HEK293T (cell line): ENCODE results near the gene SYTL5.

Experiments
- CTCF ChIA-PET: fragments of 350-600 bp; formaldehyde crosslinking; extraction: SDS; loops from one replicate; lab custom pipeline; 2021; ENCODE audit warnings: antibody characterized with exemption, inconsistent platforms; lab: Yijun Ruan, JAX
- POLR2A ChIA-PET: fragments of 350-600 bp; formaldehyde crosslinking; extraction: SDS; loops from one replicate; lab custom pipeline; 2020; ENCODE audit warnings: antibody characterized with exemption, inconsistent platforms; lab: Yijun Ruan, JAX
- DNase-seq: peaks from one replicate; pipeline ENCODE4 v3.0.0; 2012; ENCODE audit warnings: mixed read lengths; ENCODE audit errors: extremely low spot score
- ARNT ChIP-seq: fragments of 450-650 bp; IDR thresholded peaks from 2 replicates; pipeline ENCODE4 v1.6.1; 2017; ENCODE audit warnings: mild to moderate bottlenecking
- BHLHE40 ChIP-seq: fragments of 450-650 bp; IDR thresholded peaks from 2 replicates; pipeline ENCODE4 v1.6.1; 2016; ENCODE audit warnings: mild to moderate bottlenecking, moderate library complexity, borderline replicate concordance
- CTBP1 ChIP-seq: fragments of 450-650 bp; IDR thresholded peaks from 2 replicates; pipeline ENCODE4 v1.6.1; 2016; ENCODE audit warnings: borderline replicate concordance
- ELF4 ChIP-seq: fragments of 450-650 bp; IDR thresholded peaks from 2 replicates; pipeline ENCODE4 v1.6.1; 2017; ENCODE audit warnings: antibody characterized with exemption
- FOXA1 ChIP-seq: fragments of 450-650 bp; IDR thresholded peaks from 2 replicates; pipeline ENCODE4 v1.6.1; 2016; ENCODE audit warnings: mild to moderate bottlenecking
- FOXK2 ChIP-seq: fragments of 450-650 bp; IDR thresholded peaks from 2 replicates; pipeline ENCODE4 v1.6.1; 2016; ENCODE audit warnings: mild to moderate bottlenecking
- FOXM1 ChIP-seq: fragments of 450-650 bp; IDR thresholded peaks from 2 replicates; pipeline ENCODE4 v1.6.1; 2017; ENCODE audit warnings: mild to moderate bottlenecking, borderline replicate concordance
- HDGF ChIP-seq: fragments of 450-650 bp; IDR thresholded peaks from 2 replicates; pipeline ENCODE4 v1.6.1; 2017; ENCODE audit warnings: antibody characterized with exemption, borderline replicate concordance
- L3MBTL2 ChIP-seq: fragments of 450-650 bp; conservative IDR thresholded peaks from 2 replicates; pipeline ENCODE4 v1.6.1; 2016; ENCODE audit warnings: mild to moderate bottlenecking
- LEF1 ChIP-seq: fragments of 450-650 bp; IDR thresholded peaks from 2 replicates; pipeline ENCODE4 v1.6.1; 2017; ENCODE audit warnings: mild to moderate bottlenecking, borderline replicate concordance
- NFRKB ChIP-seq: fragments of 450-650 bp; IDR thresholded peaks from 2 replicates; pipeline ENCODE4 v1.6.1; 2016; ENCODE audit warnings: mild to moderate bottlenecking, moderate library complexity
- SP1 ChIP-seq: fragments of 450-650 bp; IDR thresholded peaks from 2 replicates; pipeline ENCODE4 v1.6.1; 2017
- SUZ12 ChIP-seq: fragments of 450-650 bp; IDR thresholded peaks from 2 replicates; pipeline ENCODE4 v1.6.1; 2016; ENCODE audit warnings: mild to moderate bottlenecking
- TARDBP ChIP-seq: fragments of 450-650 bp; IDR thresholded peaks from 2 replicates; pipeline ENCODE4 v1.6.1; 2016
- ZNF384 ChIP-seq: fragments of 450-650 bp; IDR thresholded peaks from 2 replicates; pipeline ENCODE4 v1.6.1; 2016
- TF ChIP-seq, protein P1 (sequence below): fragments of 450-650 bp; IDR thresholded peaks from 2 replicates; pipeline ENCODE4 v1.6.1; 2016

The SYTL5 gene

DNA sequence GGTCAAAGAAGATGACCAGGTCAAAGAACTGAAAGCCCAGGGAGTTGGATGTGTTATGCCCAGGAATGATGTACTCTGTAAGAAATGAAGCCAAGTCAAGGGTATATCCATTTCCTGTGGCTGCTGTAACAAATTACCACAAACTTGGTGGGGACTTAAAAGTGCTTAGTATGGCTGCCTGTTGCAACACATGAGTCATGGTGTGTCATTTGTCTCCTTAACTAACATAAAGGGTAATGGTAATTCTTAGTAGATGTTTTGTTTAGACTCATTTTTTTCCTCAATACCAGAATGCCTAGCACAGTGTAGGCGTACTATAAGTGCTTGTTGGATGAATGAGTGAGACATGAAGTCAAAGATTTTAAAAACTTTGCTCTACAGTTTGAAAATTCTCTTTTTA lies 45.7 kb downstream of the SYTL5 start:
- POLR2A ChIA-PET = no interaction called here

GRCh38 chrX:38055170-38055847 lies 49.0 kb downstream of the SYTL5 start:
- POLR2A ChIA-PET = no interaction called here
- TF ChIP-seq ZNF384 (no peak), CTBP1 (no peak)
- CTCF ChIA-PET = no interaction called here
- DNase-seq = no peak

More for the DNA sequence above, 45.7 kb downstream of the SYTL5 start:
- DNase-seq = no peak
- no peak for TF ChIP-seq LEF1
- no peak for TF ChIP-seq NFRKB
- no peak for TF ChIP-seq ZNF384
- no peak for TF ChIP-seq L3MBTL2
- TF ChIP-seq BHLHE40 = no peak
- TF ChIP-seq ELF4 = no peak
- TF ChIP-seq SP1 = no peak
- TF ChIP-seq, protein P1, sequence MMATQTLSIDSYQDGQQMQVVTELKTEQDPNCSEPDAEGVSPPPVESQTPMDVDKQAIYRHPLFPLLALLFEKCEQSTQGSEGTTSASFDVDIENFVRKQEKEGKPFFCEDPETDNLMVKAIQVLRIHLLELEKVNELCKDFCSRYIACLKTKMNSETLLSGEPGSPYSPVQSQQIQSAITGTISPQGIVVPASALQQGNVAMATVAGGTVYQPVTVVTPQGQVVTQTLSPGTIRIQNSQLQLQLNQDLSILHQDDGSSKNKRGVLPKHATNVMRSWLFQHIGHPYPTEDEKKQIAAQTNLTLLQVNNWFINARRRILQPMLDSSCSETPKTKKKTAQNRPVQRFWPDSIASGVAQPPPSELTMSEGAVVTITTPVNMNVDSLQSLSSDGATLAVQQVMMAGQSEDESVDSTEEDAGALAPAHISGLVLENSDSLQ = no peak
- no peak for TF ChIP-seq HDGF
- no peak for TF ChIP-seq SUZ12
- no peak for TF ChIP-seq FOXK2
- CTCF ChIA-PET = no interaction called here

DNA sequence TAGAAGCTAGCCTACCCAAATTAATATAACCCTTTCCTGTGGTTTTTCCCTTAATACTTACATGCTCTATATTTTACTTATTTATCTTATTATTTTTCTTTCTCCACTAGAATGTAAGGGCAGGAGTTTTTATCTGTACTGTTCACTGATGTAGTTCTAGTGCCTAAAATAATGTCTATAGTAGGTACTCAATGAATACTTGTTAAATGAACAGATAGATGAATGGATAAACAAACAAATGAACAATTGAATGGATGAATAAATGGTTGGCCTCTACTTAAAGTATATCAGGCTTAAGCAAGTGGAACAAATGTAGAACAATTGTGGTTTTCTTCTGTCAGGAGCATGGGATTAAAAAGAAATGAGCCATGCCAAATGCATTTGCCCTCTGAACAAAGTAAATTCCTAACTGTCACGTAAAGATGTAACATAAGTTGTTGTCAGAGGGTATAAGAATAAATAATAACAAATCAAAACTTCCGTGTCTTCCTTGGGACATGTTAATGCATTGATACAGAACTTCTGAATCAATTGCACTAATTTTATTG lies 54.1 kb downstream of the SYTL5 start:
- DNase-seq = no peak
- TF ChIP-seq CTBP1 = peak; percentile 79
- TF ChIP-seq FOXK2 = no peak
- TF ChIP-seq, protein P1 = peak; percentile 56
- TF ChIP-seq ARNT = peak; percentile 97
- CTCF ChIA-PET = no interaction called here
- POLR2A ChIA-PET = no interaction called here

DNA sequence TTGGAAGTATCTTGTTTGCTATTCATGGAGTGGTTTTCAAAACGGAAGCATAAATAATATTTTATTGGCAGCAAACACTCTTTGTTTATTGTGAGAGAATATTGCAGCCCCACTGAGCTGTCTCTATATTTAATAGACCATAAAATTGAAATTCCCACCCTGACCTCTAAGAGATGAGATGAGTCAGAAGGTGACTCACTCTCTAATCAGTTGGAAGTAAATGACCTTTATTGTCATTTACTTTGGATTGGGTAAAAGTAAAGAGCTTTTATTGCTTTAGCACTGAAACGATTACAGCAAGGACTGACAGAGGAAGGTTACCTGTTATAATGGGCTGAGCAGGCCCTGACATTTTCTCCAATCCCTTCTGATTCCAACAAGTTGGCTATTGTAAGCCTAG lies 55.0 kb downstream of the SYTL5 start:
- ChIA-PET POLR2A (no interaction called here), CTCF (no interaction called here)
- peak; percentile 45 for DNase-seq
- TF ChIP-seq L3MBTL2 = no peak
- TF ChIP-seq CTBP1 = peak; percentile 98
- no peak for TF ChIP-seq SUZ12
- TF ChIP-seq, protein P1 = peak; percentile 88
- peak; percentile 92 for TF ChIP-seq ARNT
- TF ChIP-seq TARDBP = no peak
- TF ChIP-seq ZNF384 = no peak

DNA sequence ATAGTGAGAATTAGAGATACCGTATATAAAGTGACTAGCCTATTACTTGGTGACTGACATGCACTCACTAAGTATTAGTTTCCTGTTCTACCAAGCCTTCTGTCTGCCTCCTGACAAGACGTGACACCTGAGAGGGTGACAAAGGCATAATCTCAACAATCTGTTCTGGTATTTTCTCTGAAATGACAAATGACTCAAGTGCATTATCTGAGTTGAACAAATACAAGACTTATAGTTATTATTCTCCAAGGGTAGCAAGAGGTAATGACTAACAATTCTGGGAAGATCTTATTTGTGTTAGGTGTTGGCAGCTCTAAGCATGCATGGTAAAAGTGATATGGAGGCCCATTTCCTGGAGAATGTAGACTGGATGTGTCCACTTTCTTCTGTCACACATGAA lies 60.6 kb downstream of the SYTL5 start:
- DNase-seq = no peak
- ChIA-PET POLR2A (no interaction called here), CTCF (no interaction called here)
- TF ChIP-seq CTBP1 (no peak), FOXA1 (no peak), FOXM1 (no peak)

- no peak for DNase-seq
- TF ChIP-seq BHLHE40 = no peak
- TF ChIP-seq HDGF = no peak
- TF ChIP-seq NFRKB = no peak
- no peak for TF ChIP-seq CTBP1
- TF ChIP-seq ARNT = no peak
- no peak for TF ChIP-seq ELF4
- no peak for TF ChIP-seq FOXM1
- TF ChIP-seq, protein P1 = no peak
- TF ChIP-seq ZNF384 = no peak
- TF ChIP-seq SUZ12 = no peak
- TF ChIP-seq LEF1 = no peak
- no peak for TF ChIP-seq L3MBTL2
- TF ChIP-seq TARDBP = no peak
- no peak for TF ChIP-seq FOXA1
- TF ChIP-seq SP1 = no peak
- ChIA-PET CTCF (no interaction called here), POLR2A (no interaction called here)
Measured at GRCh38 chrX:38069273-38069672, 62.9 kb downstream of the SYTL5 start.

DNA sequence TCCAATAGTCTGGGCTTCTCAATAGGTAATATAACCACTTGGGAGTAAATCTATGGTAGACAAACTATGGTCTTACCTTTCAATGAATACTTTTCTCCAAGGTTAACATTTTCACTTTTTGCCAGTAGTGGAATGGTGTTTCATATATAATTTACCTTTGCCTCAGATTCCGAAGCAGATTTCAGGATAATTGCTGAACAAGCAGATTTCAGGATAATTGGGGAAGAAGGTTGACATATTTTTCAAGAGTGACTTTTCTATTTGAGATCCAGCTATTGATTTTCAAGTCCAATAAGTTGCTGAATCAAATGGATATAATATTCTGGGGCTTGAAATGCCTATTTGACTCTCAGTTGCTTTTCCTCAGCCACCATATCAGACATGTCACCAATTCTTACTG lies 63.6 kb downstream of the SYTL5 start:
- POLR2A ChIA-PET = no interaction called here
- TF ChIP-seq LEF1 = no peak
- TF ChIP-seq L3MBTL2 = no peak
- no peak for TF ChIP-seq SUZ12
- TF ChIP-seq, protein P1 = no peak
- TF ChIP-seq FOXM1 = no peak
- TF ChIP-seq ELF4 = no peak
- no peak for TF ChIP-seq FOXA1
- TF ChIP-seq ARNT = no peak
- no peak for TF ChIP-seq FOXK2
- TF ChIP-seq CTBP1 = no peak
- no peak for TF ChIP-seq NFRKB
- no peak for TF ChIP-seq BHLHE40
- TF ChIP-seq HDGF = no peak
- TF ChIP-seq TARDBP = no peak
- DNase-seq = no peak
- CTCF ChIA-PET = no interaction called here
